ENCODE measurements around the gene ANKHD1. TPM values are rescaled to one million over a fixed set of nuclear protein-coding genes. Genes with fewer than 3 reads are reported as not detected.

ANKHD1 gene
- total RNA-seq, 1 experiment from 2014 or later = 130 TPM

- Mint-ChIP-seq H3K27me3 (ENCODE audit: insufficient read depth, unreplicated experiment) (no peaks in the 10 kb centered on the region), H3K9me3 (ENCODE audit: unreplicated experiment) (no peaks in the 10 kb centered on the region), H3K4me1 (ENCODE audit: low read depth, unreplicated experiment) (no peaks in the 10 kb centered on the region), H3K36me3 (ENCODE audit: insufficient read depth, unreplicated experiment) (peaks cover 48% of the 10 kb centered on the region), H3K4me3 (ENCODE audit: unreplicated experiment) (no peak overlapping the region), H3K27ac (ENCODE audit: unreplicated experiment) (no peak overlapping the region)
- Histone ChIP-seq H3K4me3 (ENCODE audit: low read depth, low read length) (no peak overlapping the region), H3K27me3 (replicated peaks; ENCODE audit: control insufficient read depth, insufficient read depth, low read length) (no peaks in the 10 kb centered on the region), H3K36me3 (ENCODE audit: control insufficient read depth, insufficient read depth, low read length) (peaks cover 1% of the 10 kb centered on the region; the same call in 1 of the 2 replicates), H3K4me1 (no peaks in the 10 kb centered on the region), H3K9me3 (no peaks in the 10 kb centered on the region)
- no TSS peak for BruUV-seq (replicated peaks)
- intact Hi-C loops (cut with micrococcal nuclease; ENCODE audit: unreplicated experiment) = no loop called here
- no peak for DNase-seq
- POLR2A ChIA-PET = no interaction called here
- CTCF ChIA-PET = no interaction called here
- no peak for TF ChIP-seq CTCF (IDR thresholded peaks at IDR 0.05; ENCODE audit: insufficient read depth in 1 of 2, low read depth in 1 of 2, low read length in 1 of 2, severe bottlenecking in 1 of 2, unreplicated experiment in 1 of 2)
Observed at GRCh38 chr5:140502834-140503233, 101.2 kb downstream of the ANKHD1 start.

- no TSS peak for BruUV-seq (replicated peaks)
- no peaks in the 10 kb centered on the region for H3K4me1 Mint-ChIP-seq (ENCODE audit: low read depth, unreplicated experiment)
- no peak overlapping the region for H3K4me3 Mint-ChIP-seq (ENCODE audit: unreplicated experiment)
- H3K4me1 ChIP-seq = no peaks in the 10 kb centered on the region
- no peaks in the 10 kb centered on the region for H3K27me3 Mint-ChIP-seq (ENCODE audit: insufficient read depth, unreplicated experiment)
- no peak overlapping the region for H3K4me3 ChIP-seq (ENCODE audit: low read depth, low read length)
- no peaks in the 10 kb centered on the region for H3K9me3 Mint-ChIP-seq (ENCODE audit: unreplicated experiment)
- H3K36me3 Mint-ChIP-seq (ENCODE audit: insufficient read depth, unreplicated experiment) = peaks cover 88% of the 10 kb centered on the region
- H3K9me3 ChIP-seq = no peaks in the 10 kb centered on the region
- H3K27me3 ChIP-seq (replicated peaks; ENCODE audit: control insufficient read depth, insufficient read depth, low read length) = no peaks in the 10 kb centered on the region
- H3K36me3 ChIP-seq (ENCODE audit: control insufficient read depth, insufficient read depth, low read length) = peaks cover 1% of the 10 kb centered on the region; the same call in 1 of the 2 replicates
- ChIA-PET CTCF (no interaction called here), POLR2A (no interaction called here)
- no peak for TF ChIP-seq CTCF (IDR thresholded peaks at IDR 0.05; ENCODE audit: insufficient read depth in 1 of 2, low read depth in 1 of 2, low read length in 1 of 2, severe bottlenecking in 1 of 2, unreplicated experiment in 1 of 2)
- H3K27ac Mint-ChIP-seq (ENCODE audit: unreplicated experiment) = no peak overlapping the region
- no peak for DNase-seq
- intact Hi-C loops (cut with micrococcal nuclease; ENCODE audit: unreplicated experiment) = no loop called here
Observed at GRCh38 chr5:140509898-140510297, 108.3 kb downstream of the ANKHD1 start.

GRCh38 chr5:140513124-140513523, 111.5 kb downstream of the ANKHD1 start:
- Mint-ChIP-seq H3K36me3 (ENCODE audit: insufficient read depth, unreplicated experiment) (peaks cover 74% of the 10 kb centered on the region), H3K9me3 (ENCODE audit: unreplicated experiment) (no peaks in the 10 kb centered on the region), H3K4me3 (ENCODE audit: unreplicated experiment) (no peak overlapping the region), H3K27ac (ENCODE audit: unreplicated experiment) (no peak overlapping the region), H3K4me1 (ENCODE audit: low read depth, unreplicated experiment) (no peaks in the 10 kb centered on the region), H3K27me3 (ENCODE audit: insufficient read depth, unreplicated experiment) (no peaks in the 10 kb centered on the region)
- no TSS peak for BruUV-seq (replicated peaks)
- CTCF ChIA-PET = interaction anchor here (0.6 kb wide), 1 partner anchor 44 kb away, joined by 6 read pairs; no protein-coding TSS in a partner anchor
- Histone ChIP-seq H3K9me3 (no peaks in the 10 kb centered on the region), H3K4me1 (no peaks in the 10 kb centered on the region), H3K36me3 (ENCODE audit: control insufficient read depth, insufficient read depth, low read length) (peaks cover 1% of the 10 kb centered on the region; the same call in 1 of the 2 replicates), H3K27me3 (replicated peaks; ENCODE audit: control insufficient read depth, insufficient read depth, low read length) (no peaks in the 10 kb centered on the region), H3K4me3 (ENCODE audit: low read depth, low read length) (no peak overlapping the region)
- DNase-seq = no peak
- POLR2A ChIA-PET = no interaction called here
- TF ChIP-seq CTCF (IDR thresholded peaks at IDR 0.05; ENCODE audit: insufficient read depth in 1 of 2, low read depth in 1 of 2, low read length in 1 of 2, severe bottlenecking in 1 of 2, unreplicated experiment in 1 of 2) = no peak
- intact Hi-C loops (cut with micrococcal nuclease; ENCODE audit: unreplicated experiment) = no loop called here
